GM18508 (cell line): ENCODE measurements around the gene MALAT1.
"Not testable (repeated sequence)": the region's sequence is repeated elsewhere in the genome, so short reads cannot be mapped to it uniquely, and the experiment has no call there.

Experiments used
- ATAC-seq: cut with Tn5 transposase; IDR thresholded peaks from one replicate; pipeline ENCODE4 v1.9.1; 2021; ENCODE audit warnings: moderate number of reproducible peaks; ENCODE audit not compliant: insufficient read depth, unreplicated experiment

Gene MALAT1

GRCh38 chr11:65498977-65499712 lies at the start of gene MALAT1:
TSS of gene MALAT1 (plus strand) at chr11:65499045.
- no peak for ATAC-seq

GRCh38 chr11:65451301-65451700 lies 47.5 kb upstream of the MALAT1 start:
- ATAC-seq: not testable (repeated sequence)

- not testable (repeated sequence) for ATAC-seq
Measured at GRCh38 chr11:65452259-65452658, 46.6 kb upstream of the MALAT1 start.

GRCh38 chr11:65452806-65453490 lies 45.9 kb upstream of the MALAT1 start:
- no peak for ATAC-seq

- no peak for ATAC-seq
Measured at GRCh38 chr11:65454311-65454695, 44.5 kb upstream of the MALAT1 start.

GRCh38 chr11:65454696-65455456 lies 44.0 kb upstream of the MALAT1 start:
- no peak for ATAC-seq

GRCh38 chr11:65456418-65456817 lies 42.4 kb upstream of the MALAT1 start:
- no peak for ATAC-seq

GRCh38 chr11:65459552-65459951 lies 39.3 kb upstream of the MALAT1 start:
- ATAC-seq: no peak

- ATAC-seq: not testable (repeated sequence)
Measured at GRCh38 chr11:65465471-65465870, 33.4 kb upstream of the MALAT1 start.

- ATAC-seq: not testable (repeated sequence)
Measured at GRCh38 chr11:65467306-65467705, 31.5 kb upstream of the MALAT1 start.

GRCh38 chr11:65468874-65469333 lies 29.9 kb upstream of the MALAT1 start:
- no peak for ATAC-seq

GRCh38 chr11:65470433-65471049 lies 28.3 kb upstream of the MALAT1 start:
- ATAC-seq: no peak

GRCh38 chr11:65471447-65471891 lies 27.4 kb upstream of the MALAT1 start:
- ATAC-seq: no peak

GRCh38 chr11:65472588-65473277 lies 26.1 kb upstream of the MALAT1 start:
- ATAC-seq: not testable (repeated sequence)

- ATAC-seq: no peak
Measured at GRCh38 chr11:65473278-65473860, 25.5 kb upstream of the MALAT1 start.

GRCh38 chr11:65474864-65475263 lies 24.0 kb upstream of the MALAT1 start:
- no peak for ATAC-seq

- ATAC-seq: no peak
Measured at GRCh38 chr11:65476632-65477148, 22.2 kb upstream of the MALAT1 start.

GRCh38 chr11:65477149-65477965 lies 21.5 kb upstream of the MALAT1 start:
- no peak for ATAC-seq
